ENCODE measurements around the gene IGFBP4. TPM values are rescaled to one million over a fixed set of nuclear protein-coding genes. Genes with fewer than 3 reads are reported as not detected.

Gene IGFBP4
- total and polyA plus RNA-seq, 2 of the 4 experiments (the other 2 are of a cell fraction): 308 to 1,187 TPM

DNA sequence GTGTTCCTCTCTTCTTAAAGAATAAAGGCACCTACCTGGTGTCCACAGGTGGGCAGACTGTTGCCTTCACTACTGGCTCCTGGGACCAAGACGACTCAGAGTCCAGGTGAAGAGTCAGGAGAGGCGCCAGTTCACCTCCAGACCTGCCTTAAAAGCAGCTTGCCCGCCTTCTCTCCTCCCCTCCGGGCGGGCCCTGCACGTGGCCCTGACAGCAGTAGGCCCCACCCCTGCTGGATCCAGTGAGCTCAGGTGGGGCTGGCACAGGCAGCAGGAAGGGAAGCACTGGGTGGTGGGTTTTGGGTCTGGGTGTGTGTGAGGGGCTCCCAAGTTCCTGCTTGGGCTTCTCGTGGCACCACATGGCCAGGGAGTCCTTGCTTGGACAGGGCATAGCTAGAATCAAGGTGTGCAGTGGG, 58.3 kb downstream of the IGFBP4 start, which contains the start of gene TNS4:
TSS of gene TNS4 (minus strand) at position 125 of the 413 bp plus-strand sequence. CDS start 5,198 bp downstream, outside the sequence.
- Histone ChIP-seq H2AFZ (replicated peaks; ENCODE audit: low read length, poor library complexity) (no peak within 1 kb of the TSS), H3K9me1 (ENCODE audit: insufficient read depth, low read length) (peaks cover 10% of the 10 kb centered on the region), H3K79me1 (ENCODE audit: low read depth in 1 of 2, low read length in 2 of 2) (peaks cover 0 to 6% of the 10 kb centered on the region in 2 experiments; a peak in 1 of 4 replicates), H2AK9ac (replicated peaks; ENCODE audit: low read depth, low read length, poor library complexity) (no peak within 1 kb of the TSS), H2BK120ac (ENCODE audit: low read depth, low read length) (peak within 1 kb of the TSS; percentile 97), H3K4ac (ENCODE audit: low read depth, low read length) (peak within 1 kb of the TSS; percentile 86), H2BK15ac (ENCODE audit: low read depth, low read length) (peak within 1 kb of the TSS; percentile 80), H3K27ac (ENCODE audit: insufficient read depth, low read length) (no peak within 1 kb of the TSS; the same call in 1 of the 2 replicates), H3K36me3 (ENCODE audit: control insufficient read depth, insufficient read depth, low read length) (no peaks in the 10 kb centered on the region), H3K23ac (ENCODE audit: low read depth, low read length) (no peak within 1 kb of the TSS), H3K18ac (ENCODE audit: low read depth, low read length) (peak within 1 kb of the TSS; percentile 24; the same call in 1 of the 2 replicates), H3K4me1 (ENCODE audit: control insufficient read depth, insufficient read depth, low read length) (peaks cover 19% of the 10 kb centered on the region), H2BK20ac (ENCODE audit: low read depth, low read length) (peak within 1 kb of the TSS; percentile 86), H3K4me3 (ENCODE audit: insufficient read depth, low read depth, low read length) (no peak within 1 kb of the TSS), H3K14ac (replicated peaks; ENCODE audit: low read depth, low read length) (peak within 1 kb of the TSS; percentile 78; the same call in 1 of the 2 replicates), H4K20me1 (ENCODE audit: insufficient read depth, low read length) (no peaks in the 10 kb centered on the region), H2AK5ac (ENCODE audit: low read depth, low read length) (peak within 1 kb of the TSS; percentile 91), H4K5ac (ENCODE audit: low read depth, low read length) (no peak within 1 kb of the TSS), H4K8ac (ENCODE audit: low read depth in 2 of 2, low read length in 2 of 2) (peak within 1 kb of the TSS; percentile 69 to 99; a peak in 2 of 4 replicates), H4K91ac (ENCODE audit: insufficient read depth, low read depth, low read length) (peak within 1 kb of the TSS; percentile 79), H3K9ac (ENCODE audit: low read depth, low read length) (no peak within 1 kb of the TSS), H3K27me3 (ENCODE audit: control insufficient read depth, insufficient read depth, low read length) (no peaks in the 10 kb centered on the region), H3K56ac (ENCODE audit: extremely low read depth, insufficient read depth, low read length) (no peak within 1 kb of the TSS), H3K4me2 (ENCODE audit: low read depth, low read length) (no peak within 1 kb of the TSS), H2BK5ac (ENCODE audit: low read depth, low read length, poor library complexity, severe bottlenecking) (no peak within 1 kb of the TSS), H3K9me3 (ENCODE audit: control insufficient read depth, insufficient read depth, low read length) (no peaks in the 10 kb centered on the region; the same call in 1 of the 2 replicates)
- ChIA-PET CTCF (no interaction called here), POLR2A (ENCODE audit: unreplicated experiment) (no interaction called here)
- no peak for DNase-seq
- TF ChIP-seq, protein P1, sequence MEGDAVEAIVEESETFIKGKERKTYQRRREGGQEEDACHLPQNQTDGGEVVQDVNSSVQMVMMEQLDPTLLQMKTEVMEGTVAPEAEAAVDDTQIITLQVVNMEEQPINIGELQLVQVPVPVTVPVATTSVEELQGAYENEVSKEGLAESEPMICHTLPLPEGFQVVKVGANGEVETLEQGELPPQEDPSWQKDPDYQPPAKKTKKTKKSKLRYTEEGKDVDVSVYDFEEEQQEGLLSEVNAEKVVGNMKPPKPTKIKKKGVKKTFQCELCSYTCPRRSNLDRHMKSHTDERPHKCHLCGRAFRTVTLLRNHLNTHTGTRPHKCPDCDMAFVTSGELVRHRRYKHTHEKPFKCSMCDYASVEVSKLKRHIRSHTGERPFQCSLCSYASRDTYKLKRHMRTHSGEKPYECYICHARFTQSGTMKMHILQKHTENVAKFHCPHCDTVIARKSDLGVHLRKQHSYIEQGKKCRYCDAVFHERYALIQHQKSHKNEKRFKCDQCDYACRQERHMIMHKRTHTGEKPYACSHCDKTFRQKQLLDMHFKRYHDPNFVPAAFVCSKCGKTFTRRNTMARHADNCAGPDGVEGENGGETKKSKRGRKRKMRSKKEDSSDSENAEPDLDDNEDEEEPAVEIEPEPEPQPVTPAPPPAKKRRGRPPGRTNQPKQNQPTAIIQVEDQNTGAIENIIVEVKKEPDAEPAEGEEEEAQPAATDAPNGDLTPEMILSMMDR (conservative IDR thresholded peaks at IDR 0.05; ENCODE audit: low read depth, low read length): no peak
- TF ChIP-seq RFX5 (IDR thresholded peaks at IDR 0.05; ENCODE audit: low read depth, low read length) (no peak), RAD21 (IDR thresholded peaks at IDR 0.05; ENCODE audit: low read length) (no peak), MXI1 (IDR thresholded peaks at IDR 0.05; ENCODE audit: borderline replicate concordance, low read depth, low read length) (no peak), MAFK (IDR thresholded peaks at IDR 0.05; ENCODE audit: low read depth, low read length) (no peak), RCOR1 (IDR thresholded peaks at IDR 0.05; ENCODE audit: insufficient replicate concordance, low read length) (no peak), POLR2A (IDR thresholded peaks at IDR 0.05; ENCODE audit: low read depth, low read length) (no peak), FOS (IDR thresholded peaks at IDR 0.05; ENCODE audit: low read depth, low read length) (no peak), CEBPB (IDR thresholded peaks at IDR 0.05; ENCODE audit: low read depth, low read length) (no peak), NFE2L2 (IDR thresholded peaks at IDR 0.05; ENCODE audit: low read depth, low read length) (no peak), CHD1 (IDR thresholded peaks at IDR 0.05; ENCODE audit: low read depth, low read length) (no peak)
- TF ChIP-seq, protein P2, sequence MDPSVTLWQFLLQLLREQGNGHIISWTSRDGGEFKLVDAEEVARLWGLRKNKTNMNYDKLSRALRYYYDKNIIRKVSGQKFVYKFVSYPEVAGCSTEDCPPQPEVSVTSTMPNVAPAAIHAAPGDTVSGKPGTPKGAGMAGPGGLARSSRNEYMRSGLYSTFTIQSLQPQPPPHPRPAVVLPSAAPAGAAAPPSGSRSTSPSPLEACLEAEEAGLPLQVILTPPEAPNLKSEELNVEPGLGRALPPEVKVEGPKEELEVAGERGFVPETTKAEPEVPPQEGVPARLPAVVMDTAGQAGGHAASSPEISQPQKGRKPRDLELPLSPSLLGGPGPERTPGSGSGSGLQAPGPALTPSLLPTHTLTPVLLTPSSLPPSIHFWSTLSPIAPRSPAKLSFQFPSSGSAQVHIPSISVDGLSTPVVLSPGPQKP (IDR thresholded peaks at IDR 0.05; ENCODE audit: borderline replicate concordance, low read depth, low read length): no peak
- TF ChIP-seq, protein P3, sequence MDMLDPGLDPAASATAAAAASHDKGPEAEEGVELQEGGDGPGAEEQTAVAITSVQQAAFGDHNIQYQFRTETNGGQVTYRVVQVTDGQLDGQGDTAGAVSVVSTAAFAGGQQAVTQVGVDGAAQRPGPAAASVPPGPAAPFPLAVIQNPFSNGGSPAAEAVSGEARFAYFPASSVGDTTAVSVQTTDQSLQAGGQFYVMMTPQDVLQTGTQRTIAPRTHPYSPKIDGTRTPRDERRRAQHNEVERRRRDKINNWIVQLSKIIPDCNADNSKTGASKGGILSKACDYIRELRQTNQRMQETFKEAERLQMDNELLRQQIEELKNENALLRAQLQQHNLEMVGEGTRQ (IDR thresholded peaks at IDR 0.05; ENCODE audit: low read depth, low read length): no peak
- intact Hi-C loops (cut with micrococcal nuclease) (no loop called here), in situ Hi-C loops (cut with MboI; ENCODE audit: low sequenced_read_pairs) (no loop called here), dilution Hi-C loops (cut with HindIII; ENCODE audit: low sequenced_read_pairs, unreplicated experiment) (no loop called here)
- 84% methylated on average over 5 of the region's 7 CpGs; no CpG with 5 or more reads in 1 of the 2 experiments for WGBS, 2 experiments (ENCODE audit: extremely low coverage in 2 of 2, insufficient read length in 1 of 2)
- no TSS peak for BruUV-seq (replicated peaks)
- ATAC-seq (ENCODE audit: low read depth): no peak
